ENCODE results near the gene PPP2R5A. TPM values are rescaled to one million over a fixed set of nuclear protein-coding genes. Genes with fewer than 3 reads are reported as not detected.

Gene PPP2R5A
- total RNA-seq, 1 donor from 2014 or later: 25.5 TPM

GRCh38 chr1:212309967-212310366 lies 24.8 kb downstream of the PPP2R5A start:
- Mint-ChIP-seq H3K9me3 (ENCODE audit: unreplicated experiment) (no peaks in the 10 kb centered on the region), H3K4me1 (ENCODE audit: unreplicated experiment) (peaks cover 8% of the 10 kb centered on the region), H3K4me3 (ENCODE audit: unreplicated experiment) (no peak overlapping the region), H3K27ac (ENCODE audit: unreplicated experiment) (no peak overlapping the region), H3K27me3 (ENCODE audit: unreplicated experiment) (no peaks in the 10 kb centered on the region), H3K36me3 (ENCODE audit: low read depth, unreplicated experiment) (peaks cover 3% of the 10 kb centered on the region)
- no peak for DNase-seq (ENCODE audit: low spot score)
- TF ChIP-seq CTCF (IDR thresholded peaks at IDR 0.05; ENCODE audit: unreplicated experiment): no peak

GRCh38 chr1:212310383-212310782 lies 25.2 kb downstream of the PPP2R5A start:
- Mint-ChIP-seq H3K27me3 (ENCODE audit: unreplicated experiment) (no peaks in the 10 kb centered on the region), H3K9me3 (ENCODE audit: unreplicated experiment) (no peaks in the 10 kb centered on the region), H3K4me1 (ENCODE audit: unreplicated experiment) (peaks cover 8% of the 10 kb centered on the region), H3K4me3 (ENCODE audit: unreplicated experiment) (no peak overlapping the region), H3K27ac (ENCODE audit: unreplicated experiment) (no peak overlapping the region), H3K36me3 (ENCODE audit: low read depth, unreplicated experiment) (peaks cover under 1% of the 10 kb centered on the region)
- no peak for DNase-seq (ENCODE audit: low spot score)
- no peak for TF ChIP-seq CTCF (IDR thresholded peaks at IDR 0.05; ENCODE audit: unreplicated experiment)

- Mint-ChIP-seq H3K9me3 (ENCODE audit: unreplicated experiment) (no peaks in the 10 kb centered on the region), H3K4me3 (ENCODE audit: unreplicated experiment) (no peak overlapping the region), H3K27ac (ENCODE audit: unreplicated experiment) (no peak overlapping the region), H3K36me3 (ENCODE audit: low read depth, unreplicated experiment) (no peaks in the 10 kb centered on the region), H3K27me3 (ENCODE audit: unreplicated experiment) (no peaks in the 10 kb centered on the region), H3K4me1 (ENCODE audit: unreplicated experiment) (peaks cover 14% of the 10 kb centered on the region)
- DNase-seq (ENCODE audit: low spot score): no peak
- TF ChIP-seq CTCF (IDR thresholded peaks at IDR 0.05; ENCODE audit: unreplicated experiment): no peak
These were observed 26.8 kb downstream of the PPP2R5A start for GRCh38 chr1:212311836-212312497.

- no peak for TF ChIP-seq CTCF (IDR thresholded peaks at IDR 0.05; ENCODE audit: unreplicated experiment)
- no peaks in the 10 kb centered on the region for H3K36me3 Mint-ChIP-seq (ENCODE audit: low read depth, unreplicated experiment)
These were observed 28.4 kb downstream of the PPP2R5A start for GRCh38 chr1:212313616-212314015.

GRCh38 chr1:212315184-212315583 lies 30.0 kb downstream of the PPP2R5A start:
- Mint-ChIP-seq H3K27me3 (ENCODE audit: unreplicated experiment) (no peaks in the 10 kb centered on the region), H3K27ac (ENCODE audit: unreplicated experiment) (no peak overlapping the region), H3K4me1 (ENCODE audit: unreplicated experiment) (peaks cover 11% of the 10 kb centered on the region), H3K36me3 (ENCODE audit: low read depth, unreplicated experiment) (peaks cover 4% of the 10 kb centered on the region), H3K9me3 (ENCODE audit: unreplicated experiment) (no peaks in the 10 kb centered on the region), H3K4me3 (ENCODE audit: unreplicated experiment) (no peak overlapping the region)
- DNase-seq (ENCODE audit: low spot score): no peak
- TF ChIP-seq CTCF (IDR thresholded peaks at IDR 0.05; ENCODE audit: unreplicated experiment): no peak

More at GRCh38 chr1:212313616-212314015, 28.4 kb downstream of the PPP2R5A start:
- DNase-seq (ENCODE audit: low spot score): no peak
- H3K4me1 Mint-ChIP-seq (ENCODE audit: unreplicated experiment): peaks cover 14% of the 10 kb centered on the region
- no peaks in the 10 kb centered on the region for H3K9me3 Mint-ChIP-seq (ENCODE audit: unreplicated experiment)
- H3K27ac Mint-ChIP-seq (ENCODE audit: unreplicated experiment): no peak overlapping the region
- H3K27me3 Mint-ChIP-seq (ENCODE audit: unreplicated experiment): no peaks in the 10 kb centered on the region
- H3K4me3 Mint-ChIP-seq (ENCODE audit: unreplicated experiment): no peak overlapping the region
